ENCODE measurements around the gene UMAD1.

GRCh38 chr7:7750571-7751242, 110.2 kb downstream of the UMAD1 start:
- TF ChIP-seq CTCF (IDR thresholded peaks at IDR 0.05; ENCODE audit: borderline replicate concordance, extremely low read depth, low read length, poor library complexity, severe bottlenecking) = no peak
- no peak for TF ChIP-seq EZH2 (IDR thresholded peaks at IDR 0.05; ENCODE audit: borderline replicate concordance, low read depth, low read length, severe bottlenecking)

Measured in DND-41 (cell line).